GM12801 (cell line): ENCODE measurements around the gene UPK1B.

Experiments used
- TF ChIP-seq, protein P1 (sequence below): IDR thresholded peaks from one replicate; pipeline ENCODE4 v1.5.1; 2011; ENCODE audit warnings: control low read depth; ENCODE audit not compliant: insufficient read length; ENCODE audit errors: extremely low read depth

The UPK1B gene

DNA sequence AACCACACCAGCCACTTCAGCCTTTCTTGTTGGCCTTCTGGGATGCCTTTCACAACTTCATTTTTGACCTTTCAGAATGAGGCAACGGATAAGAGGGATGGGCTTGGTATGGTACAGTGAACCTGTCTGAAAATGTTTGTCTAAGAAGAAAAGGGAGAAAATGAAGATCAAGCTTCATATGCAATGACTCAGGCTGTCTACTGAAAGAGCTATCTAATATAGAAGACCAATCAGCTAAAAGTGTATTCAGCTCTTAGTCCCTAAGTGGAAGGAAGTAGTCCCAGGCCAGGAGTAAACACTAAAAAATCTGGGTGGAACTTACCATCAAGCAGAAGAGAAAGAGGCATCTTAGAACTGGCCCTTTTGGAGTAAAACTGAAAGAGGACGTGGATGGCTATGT lies 12.2 kb upstream of the UPK1B start:
- TF ChIP-seq, protein P1, sequence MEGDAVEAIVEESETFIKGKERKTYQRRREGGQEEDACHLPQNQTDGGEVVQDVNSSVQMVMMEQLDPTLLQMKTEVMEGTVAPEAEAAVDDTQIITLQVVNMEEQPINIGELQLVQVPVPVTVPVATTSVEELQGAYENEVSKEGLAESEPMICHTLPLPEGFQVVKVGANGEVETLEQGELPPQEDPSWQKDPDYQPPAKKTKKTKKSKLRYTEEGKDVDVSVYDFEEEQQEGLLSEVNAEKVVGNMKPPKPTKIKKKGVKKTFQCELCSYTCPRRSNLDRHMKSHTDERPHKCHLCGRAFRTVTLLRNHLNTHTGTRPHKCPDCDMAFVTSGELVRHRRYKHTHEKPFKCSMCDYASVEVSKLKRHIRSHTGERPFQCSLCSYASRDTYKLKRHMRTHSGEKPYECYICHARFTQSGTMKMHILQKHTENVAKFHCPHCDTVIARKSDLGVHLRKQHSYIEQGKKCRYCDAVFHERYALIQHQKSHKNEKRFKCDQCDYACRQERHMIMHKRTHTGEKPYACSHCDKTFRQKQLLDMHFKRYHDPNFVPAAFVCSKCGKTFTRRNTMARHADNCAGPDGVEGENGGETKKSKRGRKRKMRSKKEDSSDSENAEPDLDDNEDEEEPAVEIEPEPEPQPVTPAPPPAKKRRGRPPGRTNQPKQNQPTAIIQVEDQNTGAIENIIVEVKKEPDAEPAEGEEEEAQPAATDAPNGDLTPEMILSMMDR, result no peak

DNA sequence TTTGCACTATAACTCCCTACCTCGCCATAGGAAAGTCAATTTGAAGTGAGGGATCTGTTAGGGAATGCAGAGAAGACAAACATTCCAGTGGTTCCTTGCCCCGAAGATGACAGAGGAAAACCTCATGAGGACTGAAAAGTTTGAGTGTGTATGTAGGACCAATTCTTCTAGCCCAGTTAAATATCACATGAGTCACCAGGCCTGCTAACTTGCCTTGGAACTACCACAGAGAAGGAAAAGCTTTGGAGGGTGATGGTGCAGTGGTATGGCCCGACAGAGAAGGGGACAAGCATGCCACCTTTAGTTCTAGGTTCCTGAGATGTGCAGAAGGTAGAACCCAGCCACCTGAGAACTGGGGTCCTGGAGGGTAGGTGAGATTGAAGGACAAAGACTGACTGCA lies 2.6 kb upstream of the UPK1B start:
- TF ChIP-seq, protein P1, result no peak

DNA sequence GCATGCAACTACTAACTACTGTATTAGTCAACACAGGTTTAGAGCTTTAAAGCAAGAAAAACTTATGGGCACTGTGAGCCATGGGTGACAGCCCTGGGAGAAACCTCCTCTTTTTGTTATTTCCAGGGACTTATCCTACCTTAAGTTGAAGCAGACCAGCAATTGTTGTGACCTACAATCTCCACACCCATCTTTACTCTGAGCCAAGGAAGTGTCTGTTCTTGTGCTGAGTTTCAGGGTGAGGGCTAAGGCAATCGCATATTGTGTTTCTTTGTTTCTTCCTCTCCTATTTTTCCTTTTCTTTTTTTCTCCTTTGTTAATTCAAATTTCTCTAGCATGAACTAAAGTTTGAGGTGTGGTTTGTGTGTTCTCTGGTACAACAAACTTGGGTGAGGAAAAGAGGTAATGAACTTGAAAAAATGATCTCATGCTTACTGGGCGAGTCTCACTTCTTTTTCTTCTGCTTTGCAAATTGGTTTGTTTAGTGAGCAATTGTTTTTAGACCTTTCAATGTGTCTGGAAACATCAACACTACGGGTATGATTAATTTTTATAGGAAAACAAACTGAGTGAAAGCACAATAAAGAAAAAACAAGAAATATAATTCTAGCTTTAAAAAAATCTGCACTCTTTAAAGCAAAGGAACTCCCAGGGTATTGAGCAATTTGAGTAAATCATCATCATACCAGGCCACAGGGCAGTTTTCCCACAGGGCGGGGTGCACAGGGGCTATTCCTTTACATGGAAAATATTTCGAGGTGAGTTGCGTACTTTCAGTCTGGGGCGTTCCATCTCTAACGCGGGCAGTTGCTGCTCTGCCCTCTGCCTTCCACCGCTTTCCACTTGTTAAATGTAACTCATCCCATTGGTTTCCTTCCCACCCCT lies 2.7 kb downstream of the UPK1B start:
- TF ChIP-seq, protein P1, result no peak

DNA sequence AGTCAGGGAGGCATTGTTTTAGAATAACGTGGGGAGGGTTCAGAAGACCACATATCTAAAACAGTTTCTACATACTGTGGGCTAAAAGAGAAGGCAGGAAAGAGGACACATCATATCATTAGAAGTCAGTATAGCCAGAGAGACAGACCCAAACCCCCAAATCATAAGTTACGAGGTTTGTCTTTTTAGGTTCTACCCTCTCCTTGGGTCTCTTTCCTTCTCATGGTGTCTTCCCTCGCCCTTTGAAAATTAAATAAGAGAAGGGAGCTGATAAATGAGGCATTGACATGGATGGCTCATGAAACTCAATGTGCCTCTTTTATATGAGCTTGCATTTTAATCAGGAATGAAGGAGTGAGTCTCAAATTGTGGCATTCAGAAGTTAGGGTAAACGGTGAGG lies 3.4 kb downstream of the UPK1B start:
- TF ChIP-seq, protein P1, result no peak

DNA sequence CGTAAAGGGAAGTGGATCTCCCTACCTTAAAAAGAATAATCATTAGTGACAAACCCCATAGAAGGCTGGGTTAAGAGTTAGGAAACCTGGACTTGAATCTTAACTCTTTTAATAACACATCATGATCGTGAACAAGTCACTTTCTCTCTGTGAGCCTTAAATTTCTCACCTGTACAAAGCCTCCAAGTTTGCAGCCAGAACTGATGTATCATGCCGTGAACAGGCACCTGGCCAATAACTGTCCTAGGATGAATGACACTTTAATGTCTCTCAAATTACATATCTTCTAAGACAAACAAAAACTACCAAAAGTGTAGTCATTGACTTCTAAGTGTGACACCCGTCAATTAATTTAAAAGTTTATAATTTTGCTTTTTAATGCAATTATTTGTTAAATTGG lies 3.9 kb downstream of the UPK1B start:
- TF ChIP-seq, protein P1, result no peak

DNA sequence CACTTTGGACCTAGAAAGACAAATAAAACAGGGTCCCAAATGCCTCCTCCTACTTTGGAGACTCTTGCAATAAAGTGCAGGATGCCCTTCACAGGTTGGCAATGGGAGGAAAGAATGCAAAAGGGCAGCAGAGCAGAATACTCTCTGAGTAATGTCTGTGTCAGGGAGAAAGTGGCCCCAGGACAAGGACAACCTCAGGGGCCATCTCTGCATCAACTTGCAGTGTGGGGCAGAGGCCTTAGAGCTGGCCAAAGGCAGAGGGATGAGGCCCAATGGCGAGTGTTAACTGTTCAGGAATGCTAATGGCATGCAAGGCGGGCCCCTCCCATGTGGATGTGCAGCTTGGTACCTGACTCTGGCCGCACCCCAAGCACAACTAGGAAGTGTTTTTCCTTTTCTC lies 8.4 kb downstream of the UPK1B start:
- TF ChIP-seq, protein P1, result no peak

DNA sequence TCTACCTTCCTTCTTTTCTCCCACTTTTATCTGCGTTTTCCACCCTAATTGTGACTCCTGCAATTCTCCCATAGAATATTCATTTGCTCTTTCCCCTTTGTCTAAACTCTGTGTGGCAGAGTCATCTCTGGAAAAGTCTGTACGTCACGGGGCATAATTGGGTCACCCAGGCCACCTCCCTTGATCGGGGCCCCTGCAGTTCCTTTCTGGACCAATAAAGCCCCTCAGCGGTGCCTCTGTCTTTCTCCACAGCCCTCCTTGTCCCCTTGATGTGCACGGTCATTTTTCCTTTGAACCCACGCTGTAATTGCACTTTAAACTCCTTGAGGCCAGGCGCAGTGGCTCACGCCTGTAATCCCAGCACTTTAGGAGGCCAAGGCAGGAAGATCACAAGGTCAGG lies 10.7 kb downstream of the UPK1B start:
- TF ChIP-seq, protein P1, result no peak
